K562 (cell line): ENCODE results near the gene MEF2D. TPM values are rescaled to one million over a fixed set of nuclear protein-coding genes. Genes with fewer than 3 reads are reported as not detected.

ENCODE experiments used
- ARID3B ChIP-seq: fragments of 250-450 bp; sonication (Bioruptor Pico); IDR thresholded peaks from 2 replicates; pipeline ENCODE4 v1.4.0; 2020; ENCODE audit warnings: borderline replicate concordance
- EHMT2 ChIP-seq: fragments of 450-650 bp; IDR thresholded peaks from 2 replicates; pipeline ENCODE4 v1.6.1; 2018; ENCODE audit warnings: antibody characterized with exemption
- EWSR1 ChIP-seq: fragments of 450-650 bp; IDR thresholded peaks from 2 replicates; pipeline ENCODE4 v1.6.1; 2018; ENCODE audit warnings: borderline replicate concordance, mild to moderate bottlenecking, low read depth, moderate library complexity; ENCODE audit not compliant: partially characterized antibody
- GABPB2 ChIP-seq: fragments of 250-450 bp; sonication (Bioruptor Pico); conservative IDR thresholded peaks from 2 replicates; pipeline ENCODE4 v1.5.1; 2021; ENCODE audit warnings: mild to moderate bottlenecking
- HEY1 ChIP-seq: fragments of 250-450 bp; sonication (Bioruptor Pico); IDR thresholded peaks from 2 replicates; pipeline ENCODE4 v1.5.0; 2020; ENCODE audit warnings: mild to moderate bottlenecking, moderate library complexity, borderline replicate concordance
- KAT8 ChIP-seq: fragments of 450-650 bp; IDR thresholded peaks from 2 replicates; pipeline ENCODE4 v1.6.1; 2016; ENCODE audit warnings: low read depth, mild to moderate bottlenecking
- MYBL2 ChIP-seq, 2 experiments: fragments of 450-650 bp in 1 of 2; sonication (generic) in 1 of 2; formaldehyde crosslinking in 1 of 2; IDR thresholded peaks; 2 replicates each; pipeline versions ENCODE4 v1.6.1 to v1.8.1; 2017 to 2022; ENCODE audit warnings: borderline replicate concordance in 1 of 2, inconsistent platforms in 1 of 2, low read depth in 1 of 2, mild to moderate bottlenecking in 1 of 2, missing genetic modification reagents in 1 of 2, moderate library complexity in 1 of 2
- NCOA4 ChIP-seq: fragments of 450-650 bp; IDR thresholded peaks from 2 replicates; pipeline ENCODE4 v1.6.1; 2018; ENCODE audit warnings: mild to moderate bottlenecking; ENCODE audit not compliant: partially characterized antibody
- NFATC3 ChIP-seq: fragments of 450-650 bp; IDR thresholded peaks from 2 replicates; pipeline ENCODE4 v1.6.1; 2017; ENCODE audit warnings: mild to moderate bottlenecking
- NFIX ChIP-seq: fragments of 250-450 bp; sonication (Bioruptor Pico); IDR thresholded peaks from 2 replicates; pipeline ENCODE4 v1.4.0; 2020; ENCODE audit warnings: low read depth, mild to moderate bottlenecking, moderate library complexity
- POLR2AphosphoS5 ChIP-seq: IDR thresholded peaks from 2 replicates; pipeline ENCODE4 v1.6.1; 2011; ENCODE audit warnings: mild to moderate bottlenecking, low read depth, low read length, moderate library complexity; ENCODE audit not compliant: control insufficient read depth, insufficient read depth
- SMC3 ChIP-seq: conservative IDR thresholded peaks from 2 replicates; pipeline ENCODE4 v1.6.1; 2011; ENCODE audit warnings: low read depth, low read length, improper control_type of control experiment; ENCODE audit not compliant: insufficient read depth
- STAG1 ChIP-seq: sonication (generic); formaldehyde crosslinking; IDR thresholded peaks from 2 replicates; pipeline ENCODE4 v1.5.0; 2020; ENCODE audit warnings: missing genetic modification reagents, borderline replicate concordance
- TCF15 ChIP-seq: fragments of 250-450 bp; sonication (Bioruptor Pico); IDR thresholded peaks from 2 replicates; pipeline ENCODE4 v1.8.0; 2022; ENCODE audit warnings: moderate library complexity, mild to moderate bottlenecking, inconsistent platforms
- TCFL5 ChIP-seq: fragments of 250-450 bp; sonication (Bioruptor Pico); conservative IDR thresholded peaks from 2 replicates; pipeline ENCODE4 v1.6.1; 2021; ENCODE audit warnings: mild to moderate bottlenecking, moderate library complexity, matching md5 sums
- U2AF2 ChIP-seq: fragments of 200-400 bp; formaldehyde crosslinking; optimal IDR thresholded peaks from 2 replicates; pipeline ENCODE3; 2017; ENCODE audit warnings: low read depth, mild to moderate bottlenecking, low read length
- ZFPM2 ChIP-seq: fragments of 250-450 bp; sonication (Bioruptor Pico); IDR thresholded peaks from 2 replicates; pipeline ENCODE4 v1.5.1; 2022; ENCODE audit warnings: mild to moderate bottlenecking
- ZNF174 ChIP-seq: fragments of 250-450 bp; sonication (Bioruptor Pico); IDR thresholded peaks from 2 replicates; pipeline ENCODE4 v1.4.0; 2020; ENCODE audit warnings: mild to moderate bottlenecking
- ZNF347 ChIP-seq: fragments of 450-650 bp; formaldehyde crosslinking; IDR thresholded peaks from 2 replicates; pipeline ENCODE4 v1.4.0; 2020; ENCODE audit warnings: low read depth, mild to moderate bottlenecking, moderate library complexity
- ZNF408 ChIP-seq: fragments of 250-450 bp; sonication (Bioruptor Pico); IDR thresholded peaks from 2 replicates; pipeline ENCODE4 v1.4.0; 2020; ENCODE audit warnings: low read depth, mild to moderate bottlenecking, moderate library complexity
- ZNF449 ChIP-seq: fragments of 250-450 bp; sonication (Bioruptor Pico); IDR thresholded peaks from 2 replicates; pipeline ENCODE4 v1.8.0; 2022; ENCODE audit warnings: moderate library complexity, mild to moderate bottlenecking, inconsistent platforms
- ZNF696 ChIP-seq: fragments of 250-450 bp; sonication (Bioruptor Pico); conservative IDR thresholded peaks from 2 replicates; pipeline ENCODE4 v1.4.0; 2020; ENCODE audit warnings: mild to moderate bottlenecking, moderate library complexity
- ZNF764 ChIP-seq: fragments of 250-450 bp; sonication (Bioruptor Pico); IDR thresholded peaks from 2 replicates; pipeline ENCODE4 v1.4.0; 2020; ENCODE audit warnings: low read depth, mild to moderate bottlenecking, moderate library complexity
- polyA plus RNA-seq, 8 experiments: library from polyadenylated mRNA; depleted of rRNA in 4 of 8; stranded (reverse) in 5 of 8; unstranded in 3 of 8; fragments of >200 nt; fragmentation: Nextera tagmentation in 2 of 8; fragmentation: Illumina TruSeq in 1 of 8; extraction: Ambion mirVana in 2 of 8; extraction: Trizol in 1 of 8; gene quantifications; 2 replicates each; pipeline versions ENCODE4 v1.2.1 to v1.2.3, GENCODE V29; 2011 to 2014; ENCODE audit warnings: inconsistent platforms in 1 of 8, missing spikeins in 1 of 8
- total RNA-seq, 7 experiments: library from RNA; depleted of rRNA in 6 of 7; stranded (reverse); fragments of >200 nt in 6 of 7; fragmentation: Illumina TruSeq in 2 of 7; extraction: Trizol in 2 of 7; gene quantifications; 2 replicates each; pipeline versions ENCODE4 v1.2.1 to v1.2.3, GENCODE V29; 2011 to 2021; ENCODE audit warnings: low replicate concordance in 1 of 7
- TF ChIP-seq, protein P1 (sequence below): sonication (generic); formaldehyde crosslinking; IDR thresholded peaks from 2 replicates; pipeline ENCODE4 v1.8.1; 2022; ENCODE audit warnings: missing genetic modification reagents

The MEF2D gene
- total and polyA plus RNA-seq, 9 of the 15 experiments (the other 6 are each of a cell fraction or from before 2014, with no cell fraction given): 0.10 to 19.5 (median 2.6) TPM

GRCh38 chr1:156500793-156501506, 375 bp upstream of the MEF2D start (continued):
- TF ChIP-seq EWSR1 (no peak), ARID3B (CRISPR knock-in tag) (no peak), TCF15 (CRISPR knock-in tag) (no peak; the same call in 1 of the 2 replicates), STAG1 (CRISPR knock-in tag) (peak; percentile 61; the same call in 1 of the 2 replicates), ZNF174 (CRISPR knock-in tag) (no peak), ZNF764 (CRISPR knock-in tag) (no peak), NFIX (no peak; the same call in 1 of the 2 replicates), NFATC3 (no peak), ZNF408 (no peak), EHMT2 (no peak), ZNF347 (CRISPR knock-in tag) (no peak), NCOA4 (no peak), MYBL2 (IDR thresholded peaks at IDR 0.05; ENCODE audit: low read depth) (no peak), MYBL2 (CRISPR knock-in tag; IDR thresholded peaks at IDR 0.05; ENCODE audit: borderline replicate concordance) (no peak), ZNF449 (no peak), ZNF696 (CRISPR knock-in tag) (no peak), TCFL5 (CRISPR knock-in tag) (no peak), HEY1 (CRISPR knock-in tag) (no peak), U2AF2 (no peak), POLR2AphosphoS5 (peak; percentile 57; the same call in 1 of the 2 replicates), ZFPM2 (CRISPR knock-in tag) (0 out of 2 replicates have a peak, but pooled peaks have one; percentile 66), GABPB2 (no peak), KAT8 (no peak), SMC3 (no peak)
- TF ChIP-seq, protein P1, sequence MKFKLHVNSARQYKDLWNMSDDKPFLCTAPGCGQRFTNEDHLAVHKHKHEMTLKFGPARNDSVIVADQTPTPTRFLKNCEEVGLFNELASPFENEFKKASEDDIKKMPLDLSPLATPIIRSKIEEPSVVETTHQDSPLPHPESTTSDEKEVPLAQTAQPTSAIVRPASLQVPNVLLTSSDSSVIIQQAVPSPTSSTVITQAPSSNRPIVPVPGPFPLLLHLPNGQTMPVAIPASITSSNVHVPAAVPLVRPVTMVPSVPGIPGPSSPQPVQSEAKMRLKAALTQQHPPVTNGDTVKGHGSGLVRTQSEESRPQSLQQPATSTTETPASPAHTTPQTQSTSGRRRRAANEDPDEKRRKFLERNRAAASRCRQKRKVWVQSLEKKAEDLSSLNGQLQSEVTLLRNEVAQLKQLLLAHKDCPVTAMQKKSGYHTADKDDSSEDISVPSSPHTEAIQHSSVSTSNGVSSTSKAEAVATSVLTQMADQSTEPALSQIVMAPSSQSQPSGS (CRISPR knock-in tag): no peak
